A549 (cell line): Measurements from ENCODE around the gene BMP10. TPM values are rescaled to one million over a fixed set of nuclear protein-coding genes. Genes with fewer than 3 reads are reported as not detected.

Experiments
- ATOH8 ChIP-seq: fragments of 250-450 bp; sonication (Bioruptor Pico); IDR thresholded peaks from 2 replicates; pipeline ENCODE4 v1.5.0; 2020; ENCODE audit warnings: low read depth, mild to moderate bottlenecking, moderate library complexity
- BHLHE40 ChIP-seq: IDR thresholded peaks from 2 replicates; pipeline ENCODE4 v1.6.1; 2012; ENCODE audit warnings: low read depth, low read length, inconsistent platforms
- CBX2 ChIP-seq: fragments of 200-600 bp; sonication (generic); IDR thresholded peaks from 2 replicates; pipeline ENCODE4 v1.6.1; 2016; ENCODE audit warnings: low read depth, mild to moderate bottlenecking, borderline replicate concordance
- CBX8 ChIP-seq: fragments of 200-600 bp; sonication (generic); IDR thresholded peaks from 2 replicates; pipeline ENCODE4 v1.6.1; 2016
- CHD2 ChIP-seq: fragments of 150-350 bp; IDR thresholded peaks from 2 replicates; pipeline ENCODE4 v1.6.1; 2014; ENCODE audit warnings: low read length; ENCODE audit not compliant: partially characterized antibody
- CTCF ChIP-seq: fragments of >200 bp; sonication (Bioruptor Twin); formaldehyde crosslinking; IDR thresholded peaks from 3 replicates; pipeline ENCODE4 v1.5.1; 2016
- E2F6 ChIP-seq: IDR thresholded peaks from 2 replicates; pipeline ENCODE4 v1.6.1; 2012; ENCODE audit warnings: low read depth, borderline replicate concordance
- EHF ChIP-seq: fragments of 250-450 bp; sonication (Bioruptor Pico); IDR thresholded peaks from 2 replicates; pipeline ENCODE4 v1.5.0; 2020; ENCODE audit warnings: mild to moderate bottlenecking
- EHMT2 ChIP-seq: fragments of 200-600 bp; sonication (generic); IDR thresholded peaks from 2 replicates; pipeline ENCODE4 v1.6.1; 2016; ENCODE audit warnings: antibody characterized with exemption, low read depth, mild to moderate bottlenecking, moderate library complexity
- ELK1 ChIP-seq: fragments of 150-350 bp; IDR thresholded peaks from 2 replicates; pipeline ENCODE4 v1.6.1; 2014; ENCODE audit warnings: low read depth, mild to moderate bottlenecking, low read length
- EP300 ChIP-seq, 2 experiments: fragments of >200 bp; sonication (Bioruptor Twin); formaldehyde crosslinking; IDR thresholded peaks; 2 replicates in 1 of 2; 3 replicates in 1 of 2; pipeline ENCODE4 v1.6.1; 2016 to 2017
- FOSL2 ChIP-seq, 2 experiments: fragments of 450-650 bp in 1 of 2; fragments of >200 bp in 1 of 2; sonication (Bioruptor Twin) in 1 of 2; formaldehyde crosslinking; IDR thresholded peaks; 2 replicates each; pipeline versions ENCODE4 v1.5.0 to v1.6.1; 2016 to 2020; ENCODE audit warnings: mild to moderate bottlenecking in 1 of 2, moderate library complexity in 1 of 2
- FOXS1 ChIP-seq: fragments of 250-450 bp; sonication (Bioruptor Pico); IDR thresholded peaks from 2 replicates; pipeline ENCODE4 v1.5.0; 2020; ENCODE audit warnings: mild to moderate bottlenecking, moderate library complexity
- GATA3 ChIP-seq: IDR thresholded peaks from 2 replicates; pipeline ENCODE4 v1.6.1; 2012; ENCODE audit warnings: borderline replicate concordance
- HES2 ChIP-seq: fragments of >200 bp; sonication (Bioruptor Twin); formaldehyde crosslinking; IDR thresholded peaks from 2 replicates; pipeline ENCODE4 v1.6.1; 2016
- HMGXB4 ChIP-seq: fragments of 250-450 bp; sonication (Bioruptor Pico); IDR thresholded peaks from 2 replicates; pipeline ENCODE4 v1.5.0; 2021; ENCODE audit warnings: mild to moderate bottlenecking, moderate library complexity, borderline replicate concordance
- HOXB13 ChIP-seq: fragments of 250-450 bp; sonication (Bioruptor Pico); IDR thresholded peaks from 2 replicates; pipeline ENCODE4 v1.5.0; 2020; ENCODE audit warnings: low read depth, mild to moderate bottlenecking, moderate library complexity
- JUN ChIP-seq, 2 experiments: fragments of >200 bp; sonication (Bioruptor Twin); formaldehyde crosslinking; IDR thresholded peaks; 2 replicates in 1 of 2; 3 replicates in 1 of 2; pipeline ENCODE4 v1.6.1; 2016 to 2017
- JUNB ChIP-seq: fragments of >200 bp; sonication (Bioruptor Twin); formaldehyde crosslinking; IDR thresholded peaks from 2 replicates; pipeline ENCODE4 v1.6.1; 2016
- MAFK ChIP-seq: fragments of 450-650 bp; IDR thresholded peaks from 2 replicates; pipeline ENCODE4 v1.6.1; 2014; ENCODE audit not compliant: partially characterized antibody
- MAX ChIP-seq: IDR thresholded peaks from 2 replicates; pipeline ENCODE4 v1.6.1; 2012
- MAZ ChIP-seq: fragments of 150-350 bp; IDR thresholded peaks from 2 replicates; pipeline ENCODE4 v1.6.1; 2014; ENCODE audit warnings: antibody characterized with exemption, low read depth, low read length, borderline replicate concordance
- MYC ChIP-seq: IDR thresholded peaks from 2 replicates; pipeline ENCODE4 v1.6.1; 2012; ENCODE audit warnings: mild to moderate bottlenecking, inconsistent platforms, low read length, improper control_type of control experiment, borderline replicate concordance
- NFE2L2 ChIP-seq: fragments of 150-350 bp; conservative IDR thresholded peaks from 2 replicates; pipeline ENCODE4 v1.6.1; 2014; ENCODE audit warnings: low read length
- NPAS2 ChIP-seq: fragments of 250-450 bp; sonication (Bioruptor Pico); IDR thresholded peaks from 2 replicates; pipeline ENCODE4 v1.8.0; 2022; ENCODE audit warnings: mild to moderate bottlenecking, moderate library complexity, borderline replicate concordance
- PBX3 ChIP-seq: IDR thresholded peaks from 2 replicates; pipeline ENCODE4 v1.6.1; 2012
- PHF8 ChIP-seq: fragments of 200-600 bp; sonication (generic); IDR thresholded peaks from 2 replicates; pipeline ENCODE4 v1.6.1; 2016; ENCODE audit warnings: low read depth, mild to moderate bottlenecking, antibody characterized with exemption, moderate library complexity, borderline replicate concordance
- POLR2AphosphoS2 ChIP-seq: conservative IDR thresholded peaks from 2 replicates; pipeline ENCODE4 v1.6.1; 2012; ENCODE audit warnings: low read length, improper control_type of control experiment, inconsistent platforms
- RAD21 ChIP-seq, 2 experiments: fragments of >200 bp in 1 of 2; sonication (Bioruptor Twin) in 1 of 2; formaldehyde crosslinking in 1 of 2; IDR thresholded peaks in 1 of 2; conservative IDR thresholded peaks in 1 of 2; 2 replicates in 1 of 2; 3 replicates in 1 of 2; pipeline ENCODE4 v1.6.1; 2012 to 2018; ENCODE audit warnings: inconsistent platforms in 1 of 2
- RCOR1 ChIP-seq: fragments of 150-350 bp; IDR thresholded peaks from 2 replicates; pipeline ENCODE4 v1.6.1; 2014; ENCODE audit warnings: antibody characterized with exemption, low read length, low read depth
- SMC3 ChIP-seq: fragments of >200 bp; sonication (Bioruptor Twin); formaldehyde crosslinking; IDR thresholded peaks from 3 replicates; pipeline ENCODE4 v1.6.1; 2018; ENCODE audit warnings: inconsistent platforms
- SREBF2 ChIP-seq: fragments of 450-650 bp; IDR thresholded peaks from 2 replicates; pipeline ENCODE4 v1.6.1; 2014; ENCODE audit warnings: mild to moderate bottlenecking, moderate library complexity
- TFCP2L1 ChIP-seq: fragments of 250-450 bp; sonication (Bioruptor Pico); IDR thresholded peaks from 2 replicates; pipeline ENCODE4 v1.5.0; 2021; ENCODE audit warnings: mild to moderate bottlenecking
- ZFP36 ChIP-seq: fragments of 450-650 bp; IDR thresholded peaks from 2 replicates; pipeline ENCODE4 v1.6.1; 2014; ENCODE audit warnings: borderline replicate concordance; ENCODE audit not compliant: partially characterized antibody
- ZSCAN20 ChIP-seq: fragments of 250-450 bp; sonication (Bioruptor Pico); IDR thresholded peaks from 2 replicates; pipeline ENCODE4 v1.8.0; 2022; ENCODE audit warnings: mild to moderate bottlenecking, moderate library complexity
- polyA plus RNA-seq, 4 experiments: library from polyadenylated mRNA; depleted of rRNA in 3 of 4; stranded (reverse); fragments of >200 nt; fragmentation: RNase III in 1 of 4; extraction: RNeasy Plus Mini Kit Qiagen cat#74134 plus additional on column Dnase treatment in 1 of 4; gene quantifications; 2 replicates in 3 of 4; 3 replicates in 1 of 4; pipeline ENCODE4 v1.2.3, GENCODE V29; 2011 to 2017

The BMP10 gene
- polyA plus RNA-seq, 2 of the 4 experiments (the other 2 are of a cell fraction) = not detected

GRCh38 chr2:68908392-68908970, 37.3 kb upstream of the BMP10 start (continued):
- TF ChIP-seq CHD2 (no peak), ZFP36 (peak; percentile 86), CTCF (no peak), EHMT2 (no peak), TFCP2L1 (CRISPR knock-in tag) (no peak), SREBF2 (no peak), RAD21 (conservative IDR thresholded peaks at IDR 0.05 in 1 of 2, IDR thresholded peaks at IDR 0.05 in 1 of 2) (no peak), EHF (CRISPR knock-in tag) (no peak), NFE2L2 (peak; percentile 89), FOXS1 (no peak), ZSCAN20 (CRISPR knock-in tag) (no peak), MAZ (no peak), JUN (IDR thresholded peaks at IDR 0.05) (no peak; a peak in 1 of 5 replicates), CBX2 (no peak), MAX (peak; percentile 56), NPAS2 (no peak), BHLHE40 (no peak), PBX3 (no peak), RCOR1 (no peak), HMGXB4 (no peak), FOSL2 (IDR thresholded peaks at IDR 0.05) (no peak), FOSL2 (CRISPR knock-in tag; IDR thresholded peaks at IDR 0.05) (peak; percentile 69), GATA3 (no peak), MAFK (peak; percentile 98), EP300 (IDR thresholded peaks at IDR 0.05) (no peak), JUNB (no peak), HES2 (no peak), CBX8 (no peak), HOXB13 (CRISPR knock-in tag) (no peak), E2F6 (0 out of 2 replicates have a peak, but pooled peaks have one; percentile 47), MYC (no peak), ATOH8 (peak; percentile 8; the same call in 1 of the 2 replicates), PHF8 (no peak), POLR2AphosphoS2 (no peak), ELK1 (no peak), SMC3 (no peak)
